PFSK-1 (cell line): ENCODE measurements around the gene HBE1.

ENCODE experiments used
- POLR2AphosphoS5 ChIP-seq: IDR thresholded peaks from 2 replicates; pipeline ENCODE4 v1.6.1; 2012; ENCODE audit warnings: low read depth, mild to moderate bottlenecking, control low read depth, low read length, moderate library complexity
- SIN3A ChIP-seq: IDR thresholded peaks from 2 replicates; pipeline ENCODE4 v1.6.1; 2012; ENCODE audit warnings: mild to moderate bottlenecking, low read length, moderate library complexity, borderline replicate concordance; ENCODE audit not compliant: insufficient read depth
- TAF1 ChIP-seq: IDR thresholded peaks from 2 replicates; pipeline ENCODE4 v1.6.1; 2012; ENCODE audit warnings: low read length, control low read depth, borderline replicate concordance; ENCODE audit not compliant: insufficient read depth
- TF ChIP-seq, protein P1 (sequence below), 2 experiments: IDR thresholded peaks; 2 replicates each; pipeline versions ENCODE4 v1.6.1 to v1.8.0; 2011 to 2012; ENCODE audit warnings: low read depth in 2 of 2, low read length in 2 of 2, control low read depth in 1 of 2, inconsistent platforms in 1 of 2, mild to moderate bottlenecking in 1 of 2, moderate library complexity in 1 of 2; ENCODE audit not compliant: insufficient read depth in 1 of 2

DNA sequence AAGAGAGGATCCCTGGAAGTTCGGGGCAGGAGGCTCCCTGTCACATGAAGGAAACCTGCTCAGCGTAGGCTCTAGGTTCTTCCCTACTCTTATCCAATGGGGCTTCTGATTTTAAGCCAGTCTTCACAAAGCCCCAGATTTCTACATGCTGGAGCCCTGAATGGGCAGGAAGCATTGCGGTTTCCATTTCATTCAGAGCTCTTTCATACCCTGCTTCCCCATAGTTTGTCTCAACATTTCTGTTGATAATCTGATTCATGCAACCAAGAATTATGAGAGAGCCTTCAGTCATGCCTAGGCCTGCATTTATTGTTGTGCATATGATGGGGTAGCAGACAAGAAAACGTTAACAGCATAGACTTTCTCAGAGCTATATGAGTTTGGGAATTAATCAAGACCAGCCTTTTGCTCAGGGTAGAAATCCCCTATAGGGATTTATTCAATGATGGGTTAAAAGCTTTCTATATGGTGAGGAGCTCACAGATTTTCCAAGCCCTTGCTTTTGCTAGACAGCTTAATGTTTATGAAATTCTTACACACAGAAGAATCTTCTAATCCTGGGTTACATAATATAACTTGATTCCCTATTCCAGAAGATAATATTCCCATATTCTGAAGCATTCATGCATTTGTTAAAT, 16.1 kb upstream of the HBE1 start:
- TF ChIP-seq, protein P1, sequence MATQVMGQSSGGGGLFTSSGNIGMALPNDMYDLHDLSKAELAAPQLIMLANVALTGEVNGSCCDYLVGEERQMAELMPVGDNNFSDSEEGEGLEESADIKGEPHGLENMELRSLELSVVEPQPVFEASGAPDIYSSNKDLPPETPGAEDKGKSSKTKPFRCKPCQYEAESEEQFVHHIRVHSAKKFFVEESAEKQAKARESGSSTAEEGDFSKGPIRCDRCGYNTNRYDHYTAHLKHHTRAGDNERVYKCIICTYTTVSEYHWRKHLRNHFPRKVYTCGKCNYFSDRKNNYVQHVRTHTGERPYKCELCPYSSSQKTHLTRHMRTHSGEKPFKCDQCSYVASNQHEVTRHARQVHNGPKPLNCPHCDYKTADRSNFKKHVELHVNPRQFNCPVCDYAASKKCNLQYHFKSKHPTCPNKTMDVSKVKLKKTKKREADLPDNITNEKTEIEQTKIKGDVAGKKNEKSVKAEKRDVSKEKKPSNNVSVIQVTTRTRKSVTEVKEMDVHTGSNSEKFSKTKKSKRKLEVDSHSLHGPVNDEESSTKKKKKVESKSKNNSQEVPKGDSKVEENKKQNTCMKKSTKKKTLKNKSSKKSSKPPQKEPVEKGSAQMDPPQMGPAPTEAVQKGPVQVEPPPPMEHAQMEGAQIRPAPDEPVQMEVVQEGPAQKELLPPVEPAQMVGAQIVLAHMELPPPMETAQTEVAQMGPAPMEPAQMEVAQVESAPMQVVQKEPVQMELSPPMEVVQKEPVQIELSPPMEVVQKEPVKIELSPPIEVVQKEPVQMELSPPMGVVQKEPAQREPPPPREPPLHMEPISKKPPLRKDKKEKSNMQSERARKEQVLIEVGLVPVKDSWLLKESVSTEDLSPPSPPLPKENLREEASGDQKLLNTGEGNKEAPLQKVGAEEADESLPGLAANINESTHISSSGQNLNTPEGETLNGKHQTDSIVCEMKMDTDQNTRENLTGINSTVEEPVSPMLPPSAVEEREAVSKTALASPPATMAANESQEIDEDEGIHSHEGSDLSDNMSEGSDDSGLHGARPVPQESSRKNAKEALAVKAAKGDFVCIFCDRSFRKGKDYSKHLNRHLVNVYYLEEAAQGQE (IDR thresholded peaks at IDR 0.05; ENCODE audit: insufficient read depth in 1 of 2, low read depth in 2 of 2, low read length in 2 of 2), result no peak
- no peak for TF ChIP-seq TAF1
- no peak for TF ChIP-seq SIN3A
- TF ChIP-seq POLR2AphosphoS5, result no peak
